Suppressor macrophage (primary cell): ENCODE measurements around the gene ATRIP.
A peak's percentile ranks its signal among the peaks of the same experiment; 100 is the strongest.
"Not testable (repeated sequence)": the region's sequence is repeated elsewhere in the genome, so short reads cannot be mapped to it uniquely, and the experiment has no call there.

Experiments
- DNase-seq, 4 experiments: peaks; one replicate each; pipeline ENCODE4 v3.0.0-alpha.2; 2020 to 2022

ATRIP gene

GRCh38 chr3:48439820-48440589, 6.5 kb upstream of the ATRIP start, which contains the start of the genes CCDC51 and TMA7:
Gene CCDC51 (minus strand): TSS chr3:48440119. CDS start chr3:48435128, 4,991 bp downstream.
Gene TMA7 (plus strand): TSS chr3:48440257. CDS start chr3:48440297, 40 bp downstream.
- peak; percentile 97 to 98 (median 98) for DNase-seq

- DNase-seq: peak in 3 of 4 experiments; percentile 7 to 45 (median 19)
Measured at GRCh38 chr3:48440590-48440958, 6.0 kb upstream of the ATRIP start.

GRCh38 chr3:48441940-48442339, 4.6 kb upstream of the ATRIP start:
- DNase-seq: no peak

- no peak for DNase-seq
Measured at GRCh38 chr3:48445277-48445882, 1.2 kb upstream of the ATRIP start.

- no peak for DNase-seq
Measured at GRCh38 chr3:48446043-48446424, 503 bp upstream of the ATRIP start.

- DNase-seq: no peak
Measured at GRCh38 chr3:48451270-48451669, 4.7 kb downstream of the ATRIP start.

GRCh38 chr3:48456456-48456855, 9.9 kb downstream of the ATRIP start:
- DNase-seq: peak in 1 of 4 experiments; percentile 20

- no peak for DNase-seq
Measured at GRCh38 chr3:48459331-48459730, 12.8 kb downstream of the ATRIP start.

GRCh38 chr3:48459773-48460516, 13.4 kb downstream of the ATRIP start:
- no peak for DNase-seq

GRCh38 chr3:48460517-48460902, 14.0 kb downstream of the ATRIP start:
- no peak for DNase-seq

- not testable (repeated sequence) for DNase-seq
Measured at GRCh38 chr3:48461767-48462166, 15.2 kb downstream of the ATRIP start.

GRCh38 chr3:48463703-48464102, 17.2 kb downstream of the ATRIP start:
- no peak for DNase-seq

GRCh38 chr3:48464713-48465221, 18.2 kb downstream of the ATRIP start:
- DNase-seq: no peak

GRCh38 chr3:48465237-48465530, 18.6 kb downstream of the ATRIP start:
- DNase-seq: no peak

GRCh38 chr3:48465531-48466378, 19.2 kb downstream of the ATRIP start:
- peak; percentile 97 to 100 (median 98) for DNase-seq

GRCh38 chr3:48466386-48467109, 20.0 kb downstream of the ATRIP start:
- DNase-seq: peak in 3 of 4 experiments; percentile 30 to 54 (median 44)

GRCh38 chr3:48467110-48467454, 20.5 kb downstream of the ATRIP start:
- DNase-seq: no peak

GRCh38 chr3:48467473-48468267, 21.1 kb downstream of the ATRIP start:
- no peak for DNase-seq

GRCh38 chr3:48468329-48468731, 21.8 kb downstream of the ATRIP start:
- DNase-seq: no peak

- no peak for DNase-seq
Measured at GRCh38 chr3:48469046-48469915, 22.7 kb downstream of the ATRIP start.
